Suprapubic skin (tissue), 4 donors: ENCODE measurements around the gene OSBPL6.

Experiments used
- CTCF ChIP-seq, 2 donors: fragments of 200-600 bp in 1 of 2; fragments of 450-650 bp in 1 of 2; sonication (generic) in 1 of 2; IDR thresholded peaks; one replicate each; pipeline ENCODE4 v1.5.1; 2016 to 2019; ENCODE audit warnings: antibody characterized with exemption in 2 of 2, mild to moderate bottlenecking in 1 of 2, moderate library complexity in 1 of 2
- EP300 ChIP-seq: sonication (generic); formaldehyde crosslinking; IDR thresholded peaks from one replicate; pipeline ENCODE4 v1.6.1; 2017; ENCODE audit warnings: antibody characterized with exemption
- POLR2A ChIP-seq, 2 donors: fragments of 450-650 bp; IDR thresholded peaks; one replicate each; pipeline ENCODE4 v1.6.1; 2017; ENCODE audit warnings: antibody characterized with exemption in 2 of 2, mild to moderate bottlenecking in 2 of 2, moderate library complexity in 2 of 2
- POLR2AphosphoS5 ChIP-seq, 3 donors: sonication (generic); formaldehyde crosslinking; IDR thresholded peaks; one replicate each; pipeline ENCODE4 v1.6.1; 2017; ENCODE audit warnings: antibody characterized with exemption in 3 of 3

- TF ChIP-seq CTCF (IDR thresholded peaks at IDR 0.05) = no peak
- no peak for TF ChIP-seq EP300
- TF ChIP-seq POLR2AphosphoS5 (IDR thresholded peaks at IDR 0.05) = no peak
- no peak for TF ChIP-seq POLR2A (IDR thresholded peaks at IDR 0.05)
Measured at GRCh38 chr2:178159966-178160365, 34.3 kb upstream of the OSBPL6 start.
